Hepatocyte (in vitro differentiated cells): ENCODE results near the gene LCN12. TPM values are rescaled to one million over a fixed set of nuclear protein-coding genes. Genes with fewer than 3 reads are reported as not detected.
A peak's percentile ranks its signal among the peaks of the same experiment; 100 is the strongest.

ENCODE experiments used
- DNase-seq: peaks from one replicate; pipeline ENCODE4 v3.0.0-alpha.2; 2016; ENCODE audit warnings: low spot score
- H2AFZ ChIP-seq: fragments of 200-600 bp; sonication (generic); 2 replicates; pipeline ENCODE4 v1.6.0; 2016; ENCODE audit warnings: antibody characterized with exemption, mild to moderate bottlenecking
- H3K27ac ChIP-seq: fragments of 200-600 bp; sonication (generic); 2 replicates; pipeline ENCODE4 v1.5.1; 2016; ENCODE audit warnings: mild to moderate bottlenecking
- H3K27me3 ChIP-seq: fragments of 200-600 bp; sonication (generic); 2 replicates; pipeline ENCODE4 v1.6.1; 2016
- H3K36me3 ChIP-seq: fragments of 200-600 bp; sonication (generic); replicated peaks from 2 replicates; pipeline ENCODE4 v1.5.1; 2016; ENCODE audit warnings: low read depth; ENCODE audit not compliant: insufficient read depth
- H3K4me1 ChIP-seq: fragments of 200-600 bp; sonication (generic); 2 replicates; pipeline ENCODE4 v1.5.1; 2016; ENCODE audit warnings: mild to moderate bottlenecking, moderate library complexity; ENCODE audit not compliant: insufficient read depth
- H3K4me2 ChIP-seq: fragments of 200-600 bp; sonication (generic); 2 replicates; pipeline ENCODE4 v1.6.0; 2016
- H3K4me3 ChIP-seq: fragments of 200-600 bp; sonication (generic); 2 replicates; pipeline ENCODE4 v1.5.1; 2016; ENCODE audit warnings: mild to moderate bottlenecking
- H3K79me2 ChIP-seq: fragments of 200-600 bp; sonication (generic); 2 replicates; pipeline ENCODE4 v1.6.0; 2017; ENCODE audit warnings: mild to moderate bottlenecking
- H3K9me2 ChIP-seq: fragments of 200-600 bp; sonication (generic); replicated peaks from 2 replicates; pipeline ENCODE4 v1.6.0; 2017; ENCODE audit warnings: mild to moderate bottlenecking; ENCODE audit not compliant: insufficient read depth
- H3K9me3 ChIP-seq: fragments of 200-600 bp; sonication (generic); 2 replicates; pipeline ENCODE4 v1.5.1; 2016; ENCODE audit warnings: low read depth, mild to moderate bottlenecking
- H4K20me1 ChIP-seq: fragments of 200-600 bp; sonication (generic); 2 replicates; pipeline ENCODE4 v1.6.0; 2016; ENCODE audit warnings: mild to moderate bottlenecking; ENCODE audit not compliant: insufficient read depth, poor library complexity, severe bottlenecking
- EZH2 ChIP-seq: fragments of 200-600 bp; sonication (generic); IDR thresholded peaks from 2 replicates; pipeline ENCODE4 v1.6.1; 2016; ENCODE audit warnings: antibody characterized with exemption, mild to moderate bottlenecking, borderline replicate concordance
- EZH2phosphoT487 ChIP-seq: fragments of 200-600 bp; sonication (generic); IDR thresholded peaks from one replicate; pipeline ENCODE4 v1.6.1; 2018; ENCODE audit warnings: antibody characterized with exemption, mild to moderate bottlenecking, low read depth, moderate library complexity; ENCODE audit not compliant: unreplicated experiment, severe bottlenecking
- WGBS: methylation state at CpG from one replicate; pipeline ENCODE4 v1.1.6; 2016; ENCODE audit warnings: low lambda C conversion rate; ENCODE audit errors: missing lambda C conversion rate; 5-methylcytosine and 5-hydroxymethylcytosine counted together
- polyA plus RNA-seq: library from polyadenylated mRNA; unstranded; fragments of >200 nt; fragmentation: Nextera tagmentation; extraction: Ambion mirVana; gene quantifications from 2 replicates; pipeline ENCODE4 v1.2.1, GENCODE V29; 2016
- total RNA-seq: library from RNA; depleted of rRNA; stranded (reverse); fragments of >200 nt; gene quantifications from 2 replicates; pipeline ENCODE4 v1.2.3, GENCODE V29; 2014
- TF ChIP-seq, protein P1 (sequence below): fragments of 200-600 bp; sonication (generic); IDR thresholded peaks from 2 replicates; pipeline ENCODE4 v1.5.1; 2016; ENCODE audit warnings: antibody characterized with exemption, mild to moderate bottlenecking; ENCODE audit not compliant: poor library complexity

LCN12 gene, protein sequence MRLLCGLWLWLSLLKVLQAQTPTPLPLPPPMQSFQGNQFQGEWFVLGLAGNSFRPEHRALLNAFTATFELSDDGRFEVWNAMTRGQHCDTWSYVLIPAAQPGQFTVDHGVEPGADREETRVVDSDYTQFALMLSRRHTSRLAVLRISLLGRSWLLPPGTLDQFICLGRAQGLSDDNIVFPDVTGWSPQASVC
- total RNA-seq (1.6 and 4.1 TPM in 2 replicates), polyA plus RNA-seq (27.4 and 36.8 TPM in 2 replicates)

DNA sequence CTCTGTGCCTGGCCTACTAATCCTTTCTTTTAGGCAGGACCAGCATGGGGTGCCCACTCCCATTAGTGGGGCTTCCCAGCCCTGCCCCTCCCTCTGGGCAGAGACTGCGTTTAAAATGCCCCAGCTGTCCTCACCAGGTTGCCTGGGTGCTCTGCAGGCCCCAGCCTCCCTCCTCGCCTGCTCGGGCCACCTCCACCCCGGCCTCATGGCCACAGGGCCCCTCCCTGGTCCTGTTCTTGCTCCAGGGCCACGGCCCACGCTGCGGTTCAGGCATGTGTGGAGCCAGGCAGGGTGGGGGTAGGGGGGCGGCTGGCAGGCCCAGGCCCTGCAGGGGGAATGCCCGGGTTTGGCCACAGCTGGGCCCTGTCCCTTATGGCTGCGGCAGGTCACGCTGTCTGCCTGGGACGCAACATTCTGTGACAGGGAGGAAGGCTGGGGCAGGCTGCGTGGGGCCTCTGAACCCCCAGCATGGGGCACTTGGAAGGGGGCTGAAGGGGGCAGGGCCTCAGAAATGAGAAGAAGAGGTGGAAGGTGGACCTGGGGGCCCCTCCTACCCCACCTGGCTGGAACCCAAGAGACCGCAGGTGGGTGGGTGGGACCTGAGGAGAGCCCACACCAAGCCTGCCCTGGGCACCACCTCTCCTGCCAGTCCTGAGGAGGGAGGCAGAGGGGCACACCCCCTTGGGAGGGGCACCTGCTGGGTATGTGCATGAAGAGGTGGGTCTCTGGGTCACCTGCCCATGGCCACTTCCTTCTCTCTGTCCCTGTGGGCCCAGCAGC, at the start of gene LCN12:
Gene LCN12, plus strand, starts transcription at position 733 of the 780 bp plus-strand sequence. CDS start 55 bp downstream, outside the sequence.
- Histone ChIP-seq H4K20me1 (no peaks in the 10 kb centered on the region), H2AFZ (no peak within 1 kb of the TSS), H3K36me3 (no peaks in the 10 kb centered on the region), H3K4me1 (peaks cover 8% of the 10 kb centered on the region), H3K9me3 (no peaks in the 10 kb centered on the region), H3K4me3 (no peak within 1 kb of the TSS), H3K27ac (no peak within 1 kb of the TSS), H3K9me2 (no peaks in the 10 kb centered on the region), H3K27me3 (no peaks in the 10 kb centered on the region), H3K4me2 (peak within 1 kb of the TSS; percentile 94), H3K79me2 (peaks cover 3% of the 10 kb centered on the region)
- WGBS: 84% methylated on average over 8 of the region's 14 CpGs
- no peak for DNase-seq
- TF ChIP-seq, protein P1, sequence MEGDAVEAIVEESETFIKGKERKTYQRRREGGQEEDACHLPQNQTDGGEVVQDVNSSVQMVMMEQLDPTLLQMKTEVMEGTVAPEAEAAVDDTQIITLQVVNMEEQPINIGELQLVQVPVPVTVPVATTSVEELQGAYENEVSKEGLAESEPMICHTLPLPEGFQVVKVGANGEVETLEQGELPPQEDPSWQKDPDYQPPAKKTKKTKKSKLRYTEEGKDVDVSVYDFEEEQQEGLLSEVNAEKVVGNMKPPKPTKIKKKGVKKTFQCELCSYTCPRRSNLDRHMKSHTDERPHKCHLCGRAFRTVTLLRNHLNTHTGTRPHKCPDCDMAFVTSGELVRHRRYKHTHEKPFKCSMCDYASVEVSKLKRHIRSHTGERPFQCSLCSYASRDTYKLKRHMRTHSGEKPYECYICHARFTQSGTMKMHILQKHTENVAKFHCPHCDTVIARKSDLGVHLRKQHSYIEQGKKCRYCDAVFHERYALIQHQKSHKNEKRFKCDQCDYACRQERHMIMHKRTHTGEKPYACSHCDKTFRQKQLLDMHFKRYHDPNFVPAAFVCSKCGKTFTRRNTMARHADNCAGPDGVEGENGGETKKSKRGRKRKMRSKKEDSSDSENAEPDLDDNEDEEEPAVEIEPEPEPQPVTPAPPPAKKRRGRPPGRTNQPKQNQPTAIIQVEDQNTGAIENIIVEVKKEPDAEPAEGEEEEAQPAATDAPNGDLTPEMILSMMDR: no peak
- no peak for TF ChIP-seq EZH2
- no peak for TF ChIP-seq EZH2phosphoT487

DNA sequence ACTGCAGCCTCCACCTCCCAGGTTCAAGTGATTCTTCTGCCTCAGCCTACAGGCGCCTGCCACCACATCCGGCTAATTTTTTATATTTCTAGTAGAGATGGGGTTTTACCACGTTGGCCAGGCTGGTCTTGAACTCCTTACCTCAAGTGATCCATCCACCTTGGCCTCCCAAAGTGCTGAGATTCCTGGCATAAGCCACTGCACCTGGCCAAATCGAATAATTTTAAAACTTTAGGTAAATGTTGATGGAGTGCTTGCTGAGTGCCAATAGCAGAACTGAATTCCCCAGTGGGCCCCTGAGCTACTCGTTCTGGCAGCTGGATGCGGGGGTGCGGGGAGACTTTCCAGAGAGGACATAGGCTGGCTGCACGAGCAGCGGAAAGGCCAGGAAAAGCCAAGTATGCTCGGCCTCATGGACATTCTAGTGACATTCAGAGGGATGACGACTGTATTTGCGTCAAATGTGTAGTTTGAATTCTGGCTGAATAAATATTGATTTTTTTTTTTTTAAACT, 49.0 kb upstream of the LCN12 start:
- Histone ChIP-seq H3K9me3 (no peaks in the 10 kb centered on the region), H3K4me1 (peaks cover 7% of the 10 kb centered on the region), H3K9me2 (no peaks in the 10 kb centered on the region), H3K27me3 (no peaks in the 10 kb centered on the region), H3K27ac (peak overlapping the region; percentile 69), H3K4me3 (no peak overlapping the region), H3K79me2 (no peaks in the 10 kb centered on the region), H2AFZ (no peak overlapping the region), H4K20me1 (no peaks in the 10 kb centered on the region), H3K36me3 (no peaks in the 10 kb centered on the region), H3K4me2 (no peak overlapping the region)
- no peak for TF ChIP-seq EZH2phosphoT487
- TF ChIP-seq, protein P1: no peak
- TF ChIP-seq EZH2: no peak
- no peak for DNase-seq
- WGBS: 95% methylated on average over 12 of the region's 12 CpGs

DNA sequence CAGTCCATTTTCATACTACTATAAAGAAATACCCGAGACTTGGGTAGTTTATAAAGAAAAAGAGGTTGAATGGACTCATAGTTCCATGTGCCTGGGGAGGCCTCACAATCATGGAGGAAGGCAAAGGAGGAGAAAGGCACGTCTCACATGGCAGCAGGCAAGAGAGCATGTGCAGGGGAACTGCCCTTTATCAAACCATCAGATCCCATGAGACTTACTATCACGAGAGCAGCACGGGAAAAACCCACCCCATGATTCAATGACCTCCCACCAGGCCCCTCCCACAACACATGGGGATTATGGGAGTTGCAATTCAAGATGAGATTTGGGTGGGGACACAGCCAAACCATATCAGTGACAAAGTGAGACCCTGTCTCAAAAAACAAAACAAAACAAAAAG, 45.8 kb upstream of the LCN12 start:
- Histone ChIP-seq H3K27ac (no peak overlapping the region), H4K20me1 (no peaks in the 10 kb centered on the region), H3K4me1 (peaks cover 7% of the 10 kb centered on the region), H3K36me3 (no peaks in the 10 kb centered on the region), H3K4me2 (no peak overlapping the region), H3K27me3 (no peaks in the 10 kb centered on the region), H3K79me2 (no peaks in the 10 kb centered on the region), H3K4me3 (no peak overlapping the region), H3K9me3 (no peaks in the 10 kb centered on the region), H3K9me2 (no peaks in the 10 kb centered on the region), H2AFZ (no peak overlapping the region)
- DNase-seq: no peak
- TF ChIP-seq, protein P1: no peak
- TF ChIP-seq EZH2: no peak
- TF ChIP-seq EZH2phosphoT487: no peak
- 89% methylated on average over 4 of the region's 4 CpGs for WGBS
